Gastroesophageal sphincter (tissue), 4 donors: Measurements from ENCODE around the gene DNAH17. TPM values are rescaled to one million over a fixed set of nuclear protein-coding genes. Genes with fewer than 3 reads are reported as not detected.

Source experiments
- ATAC-seq: fragments of 150-250 bp; one replicate; pipeline ENCODE4 v1.9.1; 2016; ENCODE audit warnings: mild to moderate bottlenecking, moderate library complexity
- H3K27ac ChIP-seq, 4 donors: fragments of 200-600 bp; sonication (generic) in 3 of 4; 1 replicate in 3 of 4; 2 replicates in 1 of 4; pipeline ENCODE4 v1.5.1; 2016 to 2019
- H3K27me3 ChIP-seq: fragments of 200-600 bp; sonication (generic); one replicate; pipeline ENCODE4 v1.5.1; 2019
- H3K36me3 ChIP-seq, 2 donors: fragments of 200-600 bp; sonication (generic); one replicate each; pipeline ENCODE4 v1.5.1; 2019; ENCODE audit warnings: control low read depth in 1 of 2
- H3K4me1 ChIP-seq, 3 donors: fragments of 200-600 bp; sonication (generic); 1 replicate in 2 of 3; 2 replicates in 1 of 3; pipeline ENCODE4 v1.5.1; 2016 to 2019; ENCODE audit warnings: control low read depth in 2 of 3
- H3K4me3 ChIP-seq, 2 donors: fragments of 200-600 bp; sonication (generic); one replicate each; pipeline ENCODE4 v1.5.1; 2019; ENCODE audit warnings: mild to moderate bottlenecking in 1 of 2, moderate library complexity in 1 of 2
- H3K9me3 ChIP-seq, 3 donors: fragments of 200-600 bp; sonication (generic); one replicate each; pipeline ENCODE4 v1.5.1; 2017 to 2019; ENCODE audit warnings: control low read depth in 2 of 3
- EP300 ChIP-seq: sonication (generic); formaldehyde crosslinking; IDR thresholded peaks from one replicate; pipeline ENCODE4 v1.6.1; 2017; ENCODE audit warnings: antibody characterized with exemption, mild to moderate bottlenecking
- POLR2A ChIP-seq, 2 donors: fragments of 450-650 bp; IDR thresholded peaks; one replicate each; pipeline ENCODE4 v1.6.1; 2017; ENCODE audit warnings: antibody characterized with exemption in 2 of 2, mild to moderate bottlenecking in 2 of 2, moderate library complexity in 1 of 2
- POLR2AphosphoS5 ChIP-seq: sonication (generic); formaldehyde crosslinking; IDR thresholded peaks from one replicate; pipeline ENCODE4 v1.6.1; 2017; ENCODE audit warnings: antibody characterized with exemption
- WGBS, 2 donors: methylation state at CpG; one replicate each; pipeline ENCODE4 v1.1.5; 2018; ENCODE audit warnings: low coverage in 1 of 2; 5-methylcytosine and 5-hydroxymethylcytosine counted together
- total RNA-seq, 4 donors: library from RNA; depleted of rRNA; stranded (reverse); fragments of >200 nt; gene quantifications; one replicate each; pipeline ENCODE4 v1.1.0, GENCODE V29; 2016
- TF ChIP-seq, protein P1 (sequence below), 4 experiments: fragments of 200-600 bp in 2 of 4; fragments of 450-650 bp in 2 of 4; sonication (generic) in 1 of 4; IDR thresholded peaks; one replicate each; pipeline ENCODE4 v1.5.1; 2017 to 2019; ENCODE audit warnings: antibody characterized with exemption in 4 of 4, mild to moderate bottlenecking in 2 of 4, moderate library complexity in 2 of 4

Gene DNAH17
- total RNA-seq, 4 donors from 2014 or later: 0.15 TPM; not detected in 3

DNA sequence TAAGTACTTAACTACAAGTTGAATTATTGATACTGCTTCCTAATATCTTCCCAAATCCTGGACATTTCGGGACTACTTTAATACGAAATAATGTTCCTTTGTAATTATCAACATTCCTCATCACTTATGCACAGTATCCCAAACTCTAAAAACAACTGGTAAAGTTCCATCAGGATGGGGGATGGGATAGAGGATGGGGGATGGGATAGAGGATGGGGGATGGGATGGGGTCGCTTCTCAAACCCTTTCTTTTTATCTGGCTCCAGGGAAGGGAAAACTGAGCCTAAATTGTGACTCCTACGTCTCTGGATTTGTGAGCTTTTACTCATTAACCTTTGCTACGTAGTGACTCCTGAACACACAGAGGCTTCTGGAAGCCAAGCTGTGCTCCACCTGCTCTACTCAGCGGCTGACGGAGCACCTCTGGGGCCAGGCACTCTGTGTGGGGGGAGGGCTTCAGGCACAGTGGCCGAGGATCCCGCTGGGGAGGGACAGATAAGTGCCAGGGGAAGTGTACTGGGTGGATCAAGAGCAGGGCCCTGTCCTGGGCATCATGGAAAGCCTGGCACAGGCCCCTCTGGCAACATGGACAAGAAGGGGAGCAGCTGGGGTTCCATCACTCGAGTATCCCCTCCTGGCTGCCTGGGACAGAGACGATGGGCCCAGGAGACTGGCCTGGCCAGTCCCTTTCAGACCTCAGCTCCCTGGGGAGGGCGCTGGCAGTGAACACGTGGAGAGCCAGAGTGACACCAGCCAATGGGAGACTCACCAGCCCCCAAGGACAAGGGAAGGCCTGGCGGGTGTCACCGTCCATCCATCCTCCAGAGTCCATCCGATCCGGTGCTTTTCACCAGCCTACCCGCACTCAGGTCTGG is 142.5 kb downstream of the DNAH17 start:
- ATAC-seq: no peak
- Histone ChIP-seq H3K27ac (no peak overlapping the region), H3K9me3 (no peaks in the 10 kb centered on the region), H3K4me1 (peaks cover 0 to 14% (median 3%) of the 10 kb centered on the region in 3 donors), H3K36me3 (peaks cover 0 to 7% of the 10 kb centered on the region in 2 donors), H3K4me3 (no peak overlapping the region), H3K27me3 (peaks cover 34% of the 10 kb centered on the region)
- WGBS, 2 donors: 18 to 48% methylated on average over 4 to 11 of the region's 18 CpGs
- TF ChIP-seq, protein P1, sequence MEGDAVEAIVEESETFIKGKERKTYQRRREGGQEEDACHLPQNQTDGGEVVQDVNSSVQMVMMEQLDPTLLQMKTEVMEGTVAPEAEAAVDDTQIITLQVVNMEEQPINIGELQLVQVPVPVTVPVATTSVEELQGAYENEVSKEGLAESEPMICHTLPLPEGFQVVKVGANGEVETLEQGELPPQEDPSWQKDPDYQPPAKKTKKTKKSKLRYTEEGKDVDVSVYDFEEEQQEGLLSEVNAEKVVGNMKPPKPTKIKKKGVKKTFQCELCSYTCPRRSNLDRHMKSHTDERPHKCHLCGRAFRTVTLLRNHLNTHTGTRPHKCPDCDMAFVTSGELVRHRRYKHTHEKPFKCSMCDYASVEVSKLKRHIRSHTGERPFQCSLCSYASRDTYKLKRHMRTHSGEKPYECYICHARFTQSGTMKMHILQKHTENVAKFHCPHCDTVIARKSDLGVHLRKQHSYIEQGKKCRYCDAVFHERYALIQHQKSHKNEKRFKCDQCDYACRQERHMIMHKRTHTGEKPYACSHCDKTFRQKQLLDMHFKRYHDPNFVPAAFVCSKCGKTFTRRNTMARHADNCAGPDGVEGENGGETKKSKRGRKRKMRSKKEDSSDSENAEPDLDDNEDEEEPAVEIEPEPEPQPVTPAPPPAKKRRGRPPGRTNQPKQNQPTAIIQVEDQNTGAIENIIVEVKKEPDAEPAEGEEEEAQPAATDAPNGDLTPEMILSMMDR (IDR thresholded peaks at IDR 0.05): no peak
- TF ChIP-seq POLR2A (IDR thresholded peaks at IDR 0.05) (no peak), EP300 (no peak), POLR2AphosphoS5 (no peak)

DNA sequence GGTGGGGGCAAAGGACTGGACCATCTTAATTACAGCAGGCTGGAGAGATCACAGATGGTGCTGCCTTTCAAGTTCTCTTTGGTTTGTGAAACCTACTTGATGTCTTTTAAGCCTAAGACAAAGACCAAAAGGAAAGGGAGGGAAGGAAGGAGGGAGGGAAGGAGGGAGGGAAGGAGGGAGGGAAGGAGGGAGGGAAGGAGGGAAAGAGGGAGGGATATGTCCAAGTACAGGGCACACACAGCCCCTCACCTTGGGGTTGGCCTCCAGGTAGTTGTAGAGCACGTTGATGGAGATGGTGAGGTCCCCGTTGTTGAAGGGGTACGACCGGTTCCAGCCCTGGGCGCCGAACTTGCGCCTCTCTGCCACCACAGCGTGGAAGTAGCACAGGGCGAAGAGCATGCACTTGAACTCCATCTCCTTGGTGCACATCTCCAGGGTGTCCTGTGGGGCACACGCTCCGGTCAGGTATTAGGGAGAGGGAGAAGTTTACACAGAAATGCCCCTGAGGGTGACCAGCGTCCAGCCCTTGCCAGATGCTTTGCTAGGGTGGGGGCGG is 143.3 kb downstream of the DNAH17 start:
- H3K4me3 ChIP-seq: no peak overlapping the region
- peaks cover 34% of the 10 kb centered on the region for H3K27me3 ChIP-seq
- no peaks in the 10 kb centered on the region for H3K9me3 ChIP-seq
- H3K4me1 ChIP-seq: peaks cover 0 to 19% (median 9%) of the 10 kb centered on the region in 3 donors
- H3K27ac ChIP-seq: no peak overlapping the region
- H3K36me3 ChIP-seq: peaks cover 0 to 15% of the 10 kb centered on the region in 2 donors
- 82% methylated on average over 9 of the region's 13 CpGs; no CpG with 5 or more reads in 1 of the 2 donors for WGBS, 2 donors
- no peak for TF ChIP-seq EP300
- no peak for TF ChIP-seq POLR2AphosphoS5
- TF ChIP-seq POLR2A (IDR thresholded peaks at IDR 0.05): no peak
- TF ChIP-seq, protein P1 (IDR thresholded peaks at IDR 0.05): no peak
- ATAC-seq: no peak

DNA sequence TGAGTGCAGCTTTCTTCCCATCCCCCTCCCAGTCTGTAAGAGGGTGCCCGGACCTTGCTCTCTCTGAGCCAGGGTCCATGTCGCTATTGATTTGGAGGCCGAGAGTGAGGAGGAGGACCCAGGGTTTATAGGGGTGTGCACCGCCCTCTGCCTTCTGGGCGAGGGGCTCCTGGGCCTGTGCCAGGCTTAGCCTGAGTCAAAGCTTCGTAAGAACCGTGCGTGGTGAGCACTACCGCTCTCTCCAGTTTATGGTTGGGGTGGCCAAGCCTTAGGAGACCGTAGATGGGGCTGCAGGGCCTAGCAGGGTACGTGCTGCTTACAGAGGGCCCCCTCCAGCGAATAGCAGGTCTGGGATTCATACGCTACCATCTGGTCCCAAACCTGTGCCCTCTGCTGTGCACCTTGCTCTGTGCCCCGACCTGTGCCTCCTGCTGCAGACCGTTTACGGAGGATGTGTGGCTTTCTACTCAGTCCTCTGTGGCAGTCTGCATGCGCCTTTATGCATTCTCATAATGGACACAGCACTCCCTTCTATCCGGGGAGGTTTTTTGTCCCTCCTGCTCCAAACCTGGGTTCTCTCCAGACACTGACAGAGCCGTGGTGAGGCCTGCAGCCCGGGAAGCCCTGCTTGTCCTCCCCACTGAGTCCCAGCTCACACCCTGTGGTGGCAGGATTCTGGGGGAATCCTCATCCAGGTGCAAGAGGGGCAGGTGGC is 144.0 kb downstream of the DNAH17 start:
- WGBS, 2 donors: 50 to 57% methylated on average over 2 to 8 of the region's 20 CpGs

DNA sequence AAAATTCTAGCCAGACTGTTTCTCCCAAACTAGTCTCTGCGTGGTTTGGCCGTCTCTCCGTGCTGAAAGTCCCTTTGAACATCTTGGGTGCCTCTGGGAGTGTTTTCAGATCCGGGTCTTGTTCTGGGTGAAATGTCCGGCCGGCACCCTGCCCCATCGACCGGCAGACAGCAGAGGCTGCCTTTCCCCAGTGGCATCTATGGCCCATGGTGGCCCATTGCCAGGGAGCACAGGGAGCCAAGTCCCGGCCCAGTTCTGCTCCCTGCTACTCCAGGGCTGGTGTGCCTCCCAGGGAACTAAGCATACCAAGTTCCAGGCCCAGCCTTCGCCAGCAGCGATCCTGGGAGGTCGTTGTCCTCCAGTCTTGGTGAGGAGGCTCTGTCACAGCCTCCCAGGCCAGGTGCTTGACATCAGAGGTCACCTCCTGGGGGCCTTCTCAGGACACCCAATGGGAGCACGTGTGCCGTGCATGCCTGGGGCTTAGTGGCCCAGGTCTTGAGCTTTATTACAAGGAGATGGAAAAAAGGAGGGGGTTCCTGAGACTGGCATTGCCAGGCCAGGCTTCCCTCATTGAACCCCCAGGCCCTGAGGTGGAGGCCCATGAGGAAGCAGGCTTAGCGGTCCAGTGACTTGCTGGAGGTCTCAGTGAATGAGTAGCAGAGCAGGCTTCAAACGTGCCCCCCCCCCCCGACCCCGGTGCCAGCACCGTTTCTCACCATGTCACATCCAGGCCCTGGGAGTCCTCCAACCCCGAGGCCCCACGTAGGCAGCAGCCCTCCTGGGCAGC is 144.8 kb downstream of the DNAH17 start:
- peaks cover 0 to 21% of the 10 kb centered on the region in 2 donors for H3K36me3 ChIP-seq
- ATAC-seq: no peak
- H3K9me3 ChIP-seq: no peaks in the 10 kb centered on the region
- TF ChIP-seq POLR2A (IDR thresholded peaks at IDR 0.05) (no peak), POLR2AphosphoS5 (no peak), EP300 (no peak)
- TF ChIP-seq, protein P1 (IDR thresholded peaks at IDR 0.05): no peak
- 59 to 86% methylated on average over 7 to 8 of the region's 21 CpGs for WGBS, 2 donors
- H3K27me3 ChIP-seq: peaks cover 25% of the 10 kb centered on the region
- H3K27ac ChIP-seq: no peak overlapping the region
- H3K4me1 ChIP-seq: peaks cover 0 to 30% (median 10%) of the 10 kb centered on the region in 3 donors
- no peak overlapping the region for H3K4me3 ChIP-seq

More for the DNA sequence above, 144.0 kb downstream of the DNAH17 start:
- TF ChIP-seq POLR2AphosphoS5 (no peak), POLR2A (IDR thresholded peaks at IDR 0.05) (no peak), EP300 (no peak)
- TF ChIP-seq, protein P1 (IDR thresholded peaks at IDR 0.05): no peak
- Histone ChIP-seq H3K36me3 (peaks cover 0 to 20% of the 10 kb centered on the region in 2 donors), H3K27ac (no peak overlapping the region), H3K27me3 (peaks cover 33% of the 10 kb centered on the region), H3K4me1 (peaks cover 0 to 26% (median 10%) of the 10 kb centered on the region in 3 donors), H3K9me3 (no peaks in the 10 kb centered on the region), H3K4me3 (no peak overlapping the region)
- no peak for ATAC-seq
